Erythroblast (primary cell): ENCODE data around the gene PCBP4.
"Not testable (repeated sequence)": the region's sequence is repeated elsewhere in the genome, so short reads cannot be mapped to it uniquely, and the experiment has no call there.

Experiments used
- DNase-seq, 2 experiments: peaks; one replicate each; lab custom pipeline; 2025; lab: John Stamatoyannopoulos, UW
- GATA1 ChIP-seq: IDR thresholded peaks from 2 replicates; pipeline ENCODE4 v1.6.1; 2011; ENCODE audit warnings: low read depth, mild to moderate bottlenecking, control low read depth, low read length, moderate library complexity
- POLR2A ChIP-seq: IDR thresholded peaks from 2 replicates; pipeline ENCODE4 v1.6.1; 2011; ENCODE audit warnings: mild to moderate bottlenecking, low read length

PCBP4 gene

DNA sequence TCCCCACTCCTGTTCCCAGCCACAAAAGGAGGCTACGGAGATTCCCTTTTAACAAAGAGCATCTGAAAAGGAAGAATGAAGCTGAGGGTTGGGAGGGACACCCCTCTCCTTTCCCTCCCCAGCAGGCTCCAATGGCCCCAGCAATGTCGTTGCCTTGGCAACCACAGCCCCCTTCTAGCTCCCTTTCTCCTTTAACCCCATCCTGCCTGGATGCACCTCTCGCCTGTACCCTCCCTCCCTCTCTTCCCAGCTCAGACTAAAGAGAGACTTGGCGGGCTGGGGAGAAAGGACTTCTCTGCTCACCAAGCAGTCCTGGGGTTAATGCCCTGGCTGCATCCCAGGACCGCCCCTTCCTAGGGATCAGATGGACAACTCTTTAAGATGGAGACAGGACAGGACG, 35.5 kb upstream of the PCBP4 start:
- DNase-seq: no peak
- TF ChIP-seq GATA1 (no peak), POLR2A (no peak)

DNA sequence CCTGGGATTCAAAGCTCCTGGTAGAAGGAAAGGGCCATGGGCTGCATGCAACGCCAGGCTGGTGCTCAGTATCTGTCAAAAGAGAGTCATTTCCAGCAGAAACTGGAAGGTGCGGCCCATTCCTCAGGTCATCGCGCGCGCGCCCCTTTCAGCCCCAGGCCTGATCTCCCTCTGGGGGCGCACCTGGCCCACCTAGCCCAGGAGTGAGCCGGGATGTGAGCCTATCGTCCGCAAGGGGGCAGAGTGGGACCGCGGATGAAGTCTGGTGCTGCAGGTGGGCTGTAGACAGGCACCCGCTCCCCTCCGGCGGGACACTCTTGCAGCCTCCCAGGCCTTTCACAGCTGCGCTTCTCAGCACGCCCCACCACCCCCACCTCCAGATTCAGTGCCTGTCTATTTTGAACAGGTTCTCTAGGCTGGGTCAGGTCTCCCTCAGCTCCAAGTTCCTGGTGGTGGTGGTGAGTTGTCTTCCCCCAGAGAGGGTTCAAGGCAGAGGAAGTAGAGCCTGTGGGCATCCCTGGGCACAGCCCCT, 34.3 kb upstream of the PCBP4 start:
- TF ChIP-seq POLR2A: no peak
- no peak for TF ChIP-seq GATA1
- peak; percentile 76 to 87 for DNase-seq

DNA sequence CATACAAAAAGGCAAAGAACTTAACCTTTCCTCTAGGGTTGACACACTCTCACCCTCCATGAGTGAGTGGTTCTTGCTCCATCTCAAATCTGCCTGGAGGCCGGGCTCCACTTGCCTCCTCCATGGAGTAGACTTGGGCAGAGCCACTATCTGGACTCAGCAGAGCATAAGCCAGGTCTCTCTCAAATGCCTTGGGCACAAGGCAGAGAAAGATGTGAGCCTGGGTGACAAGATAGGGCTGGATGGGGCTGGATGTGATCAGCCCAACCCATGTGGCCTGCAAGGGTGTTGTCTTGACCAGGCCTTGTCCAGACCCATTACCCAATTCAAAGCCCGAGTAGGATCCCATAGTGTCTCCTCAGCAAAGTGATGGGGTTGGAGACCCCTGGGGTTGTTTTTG, 32.6 kb upstream of the PCBP4 start:
- peak; percentile 89 to 97 for DNase-seq
- TF ChIP-seq GATA1: peak; percentile 44
- no peak for TF ChIP-seq POLR2A

DNA sequence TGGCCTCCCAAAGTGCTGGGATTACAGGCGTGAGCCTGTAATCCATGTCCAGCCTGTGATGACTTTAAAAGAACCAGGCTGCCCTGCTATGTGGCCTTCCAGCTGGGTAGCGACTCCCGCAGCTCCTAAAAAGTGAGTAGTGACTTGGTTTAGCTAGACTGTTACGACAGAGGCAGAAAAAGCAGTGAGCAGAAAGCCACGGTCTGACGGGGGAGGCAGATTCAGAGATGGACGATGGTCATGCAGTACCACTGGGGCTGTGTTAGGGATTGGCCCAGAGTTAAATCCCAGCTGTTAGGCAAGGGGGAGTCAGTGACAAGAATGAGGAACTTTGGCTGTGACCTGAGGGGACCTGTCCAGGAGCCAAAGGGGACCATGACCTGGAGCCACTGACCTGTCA, 31.5 kb upstream of the PCBP4 start:
- no peak for DNase-seq
- TF ChIP-seq POLR2A: no peak
- no peak for TF ChIP-seq GATA1

DNA sequence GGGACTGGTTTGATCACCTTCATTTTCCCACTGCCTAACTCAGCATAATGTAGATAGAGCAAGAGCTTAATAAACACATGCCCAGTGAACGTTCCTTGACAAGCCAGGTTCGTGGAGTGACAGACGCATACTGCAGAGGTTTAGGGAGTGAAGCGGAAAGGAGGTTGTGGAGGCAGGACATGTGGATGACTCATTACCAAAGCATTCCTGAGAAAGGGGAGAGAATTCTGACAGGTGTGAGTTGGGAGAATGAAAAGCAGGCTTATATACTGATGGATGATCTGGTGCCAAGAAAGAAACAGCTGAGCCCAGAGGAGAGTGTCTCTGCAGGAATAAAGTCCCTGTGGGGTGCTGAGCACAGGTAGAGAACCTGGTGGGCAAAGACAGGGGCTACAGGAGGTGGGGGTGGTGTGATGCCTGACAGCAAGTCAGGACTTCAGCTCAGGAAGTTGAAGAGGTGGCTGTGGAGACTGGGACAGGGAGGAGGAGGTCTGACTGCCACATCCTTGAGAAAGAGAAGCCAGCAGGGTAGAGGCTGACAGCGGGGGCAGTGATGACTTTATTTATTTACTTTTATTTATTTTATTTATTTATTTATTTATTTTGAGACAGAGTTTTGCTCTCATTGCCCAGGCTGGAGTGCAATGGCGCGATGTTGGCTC, 30.8 kb upstream of the PCBP4 start:
- DNase-seq: no peak
- no peak for TF ChIP-seq GATA1
- TF ChIP-seq POLR2A: no peak

DNA sequence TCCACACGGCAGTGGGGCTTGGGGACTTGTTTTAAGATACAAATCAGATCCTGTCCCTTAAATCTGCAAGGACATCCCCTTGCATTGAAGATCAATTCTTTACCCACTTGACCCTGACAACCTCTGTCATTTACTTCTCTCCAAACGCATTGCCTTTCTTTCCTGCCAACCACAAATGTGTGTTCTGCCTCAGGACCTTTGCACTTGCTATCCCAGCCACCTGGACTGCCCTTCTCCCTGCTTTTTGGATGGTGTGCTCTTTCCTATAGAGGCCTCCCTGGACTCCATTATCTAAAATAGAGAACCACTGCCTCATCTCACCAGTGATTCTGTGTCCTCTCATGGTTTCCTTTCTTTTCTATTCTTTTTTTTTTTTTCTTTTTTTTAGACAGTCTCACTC, 29.9 kb upstream of the PCBP4 start:
- TF ChIP-seq POLR2A (no peak), GATA1 (no peak)
- no peak for DNase-seq

DNA sequence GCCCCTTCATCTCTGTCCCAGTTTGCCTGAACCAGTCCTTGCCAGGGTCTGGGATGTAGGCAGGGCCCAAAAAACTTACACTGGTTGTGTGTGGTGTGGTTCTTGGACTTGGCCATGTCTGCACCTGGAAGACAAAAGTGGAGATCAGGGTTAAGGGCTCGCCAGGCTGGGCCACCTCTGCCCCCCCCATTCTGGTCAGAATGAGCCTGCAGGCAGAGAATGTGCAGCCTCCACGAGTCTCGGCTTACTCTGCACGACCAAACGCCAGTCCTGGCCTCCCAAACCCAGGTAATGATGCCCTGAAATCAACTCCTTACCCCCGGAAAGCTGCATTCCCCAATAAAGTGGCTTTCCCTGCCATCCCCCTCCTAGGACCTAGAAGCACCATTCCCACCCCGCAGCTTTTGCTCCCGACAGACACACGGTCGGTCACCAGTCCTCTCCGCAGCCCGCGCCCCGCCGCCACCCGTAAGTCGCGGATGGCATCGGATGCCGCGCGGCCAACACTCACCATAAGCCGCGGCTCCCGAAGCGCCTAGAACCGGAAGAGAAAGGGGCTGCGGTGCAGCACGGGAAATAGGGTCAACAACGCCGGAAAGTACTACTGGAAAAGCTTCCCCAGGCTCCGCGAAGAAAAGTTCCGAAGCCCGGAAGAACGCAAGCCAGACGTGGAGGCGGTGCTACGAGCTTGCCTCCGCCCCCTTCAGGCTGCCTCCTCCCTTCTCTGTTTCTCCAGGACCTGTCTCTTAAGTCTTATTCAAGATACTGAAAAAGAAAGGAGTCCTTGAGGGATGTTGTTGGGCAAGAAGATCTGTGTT, 28.3 kb upstream of the PCBP4 start, which contains the start of gene RPL29:
TSS of gene RPL29 (minus strand) at position 550 of the 818 bp plus-strand sequence. CDS start at position 116, 434 bp downstream.
- TF ChIP-seq GATA1 (no peak), POLR2A (peak; percentile 95)

DNA sequence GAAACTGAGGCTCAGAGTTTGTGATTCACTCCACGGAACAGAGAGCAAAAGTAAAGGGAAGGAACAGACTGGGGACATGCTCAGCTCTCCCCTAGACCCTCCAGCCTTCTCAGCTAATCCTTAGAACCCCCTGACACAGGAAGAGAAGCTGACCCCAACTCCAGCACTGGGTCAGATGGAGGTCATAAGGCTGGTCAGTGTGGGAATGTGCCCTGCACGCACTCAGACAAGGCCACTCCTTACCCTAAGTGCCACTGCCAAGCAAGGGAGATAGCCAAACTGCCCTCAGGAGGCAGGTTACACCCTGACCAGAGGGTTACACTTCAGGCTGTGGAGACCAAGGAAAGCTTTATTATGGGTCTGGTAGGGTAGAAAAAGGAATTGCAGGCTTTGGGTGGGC, 27.3 kb upstream of the PCBP4 start:
- TF ChIP-seq GATA1 (no peak), POLR2A (no peak)
- no peak for DNase-seq

More for the DNA sequence above, 28.3 kb upstream of the PCBP4 start, which contains the start of gene RPL29:
- peak; percentile 96 for DNase-seq

DNA sequence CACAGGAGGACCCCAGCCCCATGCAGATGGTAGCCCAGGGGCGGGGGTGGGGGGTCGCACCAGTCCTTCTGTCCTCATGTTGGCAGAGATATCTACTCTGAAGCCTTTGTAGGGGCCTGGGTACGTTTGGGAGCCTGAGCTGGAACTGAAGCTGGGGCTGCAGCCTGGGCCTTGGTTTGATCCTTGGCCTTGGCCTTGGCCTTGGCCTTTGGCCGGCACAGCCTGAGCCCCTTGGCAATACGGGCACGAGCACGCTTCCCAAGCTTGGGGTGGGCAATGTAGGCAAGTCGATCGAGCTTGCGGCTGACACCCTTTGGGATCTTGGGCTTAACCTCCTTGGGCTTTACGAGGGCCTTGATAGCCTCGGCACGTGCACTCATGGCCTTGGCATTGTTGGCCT, 26.4 kb upstream of the PCBP4 start:
- not testable (repeated sequence) for DNase-seq

DNA sequence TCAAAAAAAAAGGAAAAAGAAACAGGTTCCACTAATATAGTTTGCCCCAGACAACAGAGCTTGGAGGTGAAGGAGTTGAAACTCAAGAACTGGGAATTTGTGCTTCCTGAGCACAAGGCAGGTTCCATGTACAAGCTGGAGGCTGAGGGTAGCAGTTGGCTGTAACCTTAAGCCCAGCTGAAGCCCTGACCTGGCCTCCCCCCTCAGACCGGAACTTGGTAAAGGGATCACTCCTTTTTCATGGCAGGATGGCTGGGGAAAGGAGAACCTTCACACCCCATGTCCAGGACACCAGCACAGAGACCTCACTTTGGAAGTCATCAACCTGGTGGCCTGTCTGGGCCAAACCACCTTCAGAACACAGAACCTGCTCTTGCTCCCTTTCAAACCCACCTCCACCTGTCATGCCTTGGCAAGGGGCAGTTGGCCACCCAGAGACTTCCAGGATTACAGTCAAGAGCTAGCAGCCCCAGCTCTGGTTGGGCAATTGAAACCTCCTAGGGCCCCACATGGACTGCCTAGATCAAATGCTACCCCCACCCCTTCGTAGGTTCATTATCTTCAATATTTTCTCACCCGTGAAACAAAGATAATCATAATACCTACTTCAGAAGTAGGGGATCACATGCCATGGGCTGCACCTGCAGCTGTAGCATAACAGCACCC, 24.9 kb upstream of the PCBP4 start:
- no peak for DNase-seq
- no peak for TF ChIP-seq POLR2A
- TF ChIP-seq GATA1: no peak

DNA sequence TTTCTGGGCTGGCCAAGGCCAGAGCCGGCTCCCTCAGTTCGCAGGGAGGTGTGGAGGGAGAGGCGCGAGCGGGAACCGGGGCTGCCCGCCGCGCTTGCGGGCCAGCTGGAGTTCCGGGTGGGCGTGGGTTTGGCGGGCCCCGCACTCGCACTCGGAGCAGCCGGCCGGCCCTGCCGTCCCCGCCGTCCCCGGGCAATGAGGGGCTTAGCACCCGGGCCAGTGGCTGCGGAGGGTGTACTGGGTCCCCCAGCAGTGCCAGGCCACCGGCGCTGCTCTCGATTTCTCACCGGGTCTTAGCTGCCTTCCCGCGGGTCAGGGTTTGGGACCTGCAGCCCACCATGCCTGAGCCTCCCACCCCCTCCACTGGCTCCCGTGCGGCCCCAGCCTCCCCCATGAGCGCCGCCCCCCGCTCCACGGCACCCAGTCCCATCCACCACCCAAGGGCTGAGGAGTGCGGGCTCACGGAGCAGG, 23.3 kb upstream of the PCBP4 start:
- not testable (repeated sequence) for DNase-seq

DNA sequence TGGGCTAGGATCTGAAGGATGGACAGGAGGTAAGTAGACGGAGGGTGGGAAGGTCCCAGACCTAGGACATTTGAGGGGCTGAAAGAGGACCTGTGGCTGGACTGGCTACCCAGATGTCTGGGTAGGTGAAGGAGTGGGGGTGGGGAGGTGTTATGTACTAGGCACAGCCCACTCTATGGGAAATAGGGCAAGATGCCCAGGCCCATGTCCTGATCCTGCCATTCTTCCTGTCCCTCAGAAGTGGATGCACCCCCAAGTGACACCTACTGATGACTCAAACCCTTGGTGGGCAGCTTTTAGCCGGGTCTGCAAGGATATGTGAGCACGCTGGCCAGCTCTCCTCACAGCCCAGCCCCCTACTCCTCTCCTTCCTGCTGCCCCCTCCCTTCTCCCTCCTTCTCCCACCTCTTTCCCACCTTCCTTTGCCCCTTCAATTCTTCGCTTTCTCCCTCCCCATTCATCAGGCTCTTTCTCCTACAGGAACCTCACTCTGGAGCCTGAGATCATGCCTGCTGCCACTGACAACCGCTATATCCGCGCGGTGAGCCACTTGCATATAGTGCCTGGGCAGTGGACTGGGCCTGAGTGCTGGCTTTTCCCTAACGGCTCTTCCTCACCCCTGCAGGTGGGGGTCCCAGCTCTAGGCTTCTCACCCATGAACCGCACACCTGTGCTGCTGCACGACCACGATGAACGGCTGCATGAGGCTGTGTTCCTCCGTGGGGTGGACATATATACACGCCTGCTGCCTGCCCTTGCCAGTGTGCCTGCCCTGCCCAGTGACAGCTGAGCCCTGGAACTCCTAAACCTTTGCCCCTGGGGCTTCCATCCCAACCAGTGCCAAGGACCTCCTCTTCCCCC, 21.3 kb upstream of the PCBP4 start:
- TF ChIP-seq GATA1: no peak
- no peak for TF ChIP-seq POLR2A
- DNase-seq: no peak

DNA sequence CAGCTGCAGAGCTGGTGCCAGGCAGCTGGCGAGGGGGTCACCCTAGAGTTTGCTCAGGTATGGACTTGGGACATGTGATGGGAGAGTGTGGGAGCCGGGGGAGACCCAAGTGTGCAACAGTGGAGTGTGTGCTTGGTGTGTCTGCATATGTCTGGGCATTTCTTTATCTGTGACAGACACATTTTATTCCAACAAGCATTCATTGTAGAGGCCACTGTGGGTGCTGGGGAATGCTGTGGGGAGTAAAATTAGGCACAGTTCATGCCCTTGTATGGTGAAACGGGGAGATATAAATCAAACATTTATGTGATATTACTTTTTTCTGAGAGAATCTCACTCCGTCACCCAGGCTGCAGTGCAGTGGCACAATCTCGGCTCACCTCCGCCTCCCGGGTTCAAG, 20.3 kb upstream of the PCBP4 start:
- TF ChIP-seq GATA1 (no peak), POLR2A (no peak)
- DNase-seq: peak; percentile 29 to 54
